ENCODE data around the gene REEP6.

REEP6 gene
- long read RNA-seq, transcript REEP6-201 (5 exons, 1,794 nt), result major isoform, 32 of 33 reads
- long read RNA-seq, partial matches to known transcripts, result 0 of 33 reads
- long read RNA-seq, other reads (novel, unspliced or antisense), result 1 of 33 reads

DNA sequence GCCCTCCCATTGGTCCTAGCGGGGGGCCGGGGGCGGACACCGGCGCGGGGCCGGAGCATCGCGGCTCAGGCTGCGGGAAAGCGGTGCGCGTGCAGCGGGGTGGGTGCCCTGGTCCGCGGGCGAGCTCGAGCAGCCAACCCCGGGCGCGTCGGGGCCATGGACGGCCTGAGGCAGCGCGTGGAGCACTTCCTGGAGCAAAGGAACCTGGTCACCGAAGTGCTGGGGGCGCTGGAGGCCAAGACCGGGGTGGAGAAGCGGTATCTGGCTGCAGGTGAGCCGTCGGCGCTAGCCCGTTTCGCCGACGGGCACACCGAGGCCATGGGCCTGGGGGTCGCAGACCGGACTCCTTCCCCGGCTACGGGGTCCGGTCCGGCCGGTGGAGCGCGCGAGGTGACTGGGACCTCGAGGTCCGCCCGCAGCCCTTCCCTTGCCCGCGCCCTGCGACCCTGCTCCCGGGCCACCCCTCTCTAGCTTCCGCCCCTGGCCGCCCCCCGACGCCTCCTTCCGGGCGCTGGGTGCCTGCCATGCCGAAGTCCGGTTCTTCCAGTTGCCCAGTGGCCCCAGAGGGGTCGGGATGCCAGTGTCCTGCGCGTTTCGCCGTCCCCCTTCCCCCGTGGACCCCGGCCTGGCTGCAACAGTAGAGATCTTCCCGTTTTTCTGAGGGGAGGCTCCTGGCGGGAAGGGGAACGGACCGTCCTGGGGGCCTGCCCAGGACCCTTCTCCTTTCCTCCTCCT is at the start of gene REEP6:
Gene REEP6, plus strand, starts transcription at position 68 of the 735 bp plus-strand sequence. Its CDS starts 89 bp downstream, at position 157.
- Histone ChIP-seq H3K27me3 (ENCODE audit: insufficient read depth, poor library complexity, severe bottlenecking) (peaks cover 8% of the 10 kb centered on the region), H3K4me3 (replicated peaks; ENCODE audit: insufficient read depth, low read length) (peak within 1 kb of the TSS; percentile 40), H3K27ac (replicated peaks) (peak within 1 kb of the TSS; percentile 54)
- TF ChIP-seq CTCF (IDR thresholded peaks at IDR 0.05; ENCODE audit: insufficient read depth, low read length), result no peak
- no peak for TF ChIP-seq POLR2AphosphoS5 (IDR thresholded peaks at IDR 0.05; ENCODE audit: low read depth)
- TF ChIP-seq SPI1 (IDR thresholded peaks at IDR 0.05; ENCODE audit: borderline replicate concordance, low read depth), result no peak
- TF ChIP-seq, protein P1, sequence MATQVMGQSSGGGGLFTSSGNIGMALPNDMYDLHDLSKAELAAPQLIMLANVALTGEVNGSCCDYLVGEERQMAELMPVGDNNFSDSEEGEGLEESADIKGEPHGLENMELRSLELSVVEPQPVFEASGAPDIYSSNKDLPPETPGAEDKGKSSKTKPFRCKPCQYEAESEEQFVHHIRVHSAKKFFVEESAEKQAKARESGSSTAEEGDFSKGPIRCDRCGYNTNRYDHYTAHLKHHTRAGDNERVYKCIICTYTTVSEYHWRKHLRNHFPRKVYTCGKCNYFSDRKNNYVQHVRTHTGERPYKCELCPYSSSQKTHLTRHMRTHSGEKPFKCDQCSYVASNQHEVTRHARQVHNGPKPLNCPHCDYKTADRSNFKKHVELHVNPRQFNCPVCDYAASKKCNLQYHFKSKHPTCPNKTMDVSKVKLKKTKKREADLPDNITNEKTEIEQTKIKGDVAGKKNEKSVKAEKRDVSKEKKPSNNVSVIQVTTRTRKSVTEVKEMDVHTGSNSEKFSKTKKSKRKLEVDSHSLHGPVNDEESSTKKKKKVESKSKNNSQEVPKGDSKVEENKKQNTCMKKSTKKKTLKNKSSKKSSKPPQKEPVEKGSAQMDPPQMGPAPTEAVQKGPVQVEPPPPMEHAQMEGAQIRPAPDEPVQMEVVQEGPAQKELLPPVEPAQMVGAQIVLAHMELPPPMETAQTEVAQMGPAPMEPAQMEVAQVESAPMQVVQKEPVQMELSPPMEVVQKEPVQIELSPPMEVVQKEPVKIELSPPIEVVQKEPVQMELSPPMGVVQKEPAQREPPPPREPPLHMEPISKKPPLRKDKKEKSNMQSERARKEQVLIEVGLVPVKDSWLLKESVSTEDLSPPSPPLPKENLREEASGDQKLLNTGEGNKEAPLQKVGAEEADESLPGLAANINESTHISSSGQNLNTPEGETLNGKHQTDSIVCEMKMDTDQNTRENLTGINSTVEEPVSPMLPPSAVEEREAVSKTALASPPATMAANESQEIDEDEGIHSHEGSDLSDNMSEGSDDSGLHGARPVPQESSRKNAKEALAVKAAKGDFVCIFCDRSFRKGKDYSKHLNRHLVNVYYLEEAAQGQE (IDR thresholded peaks at IDR 0.05; ENCODE audit: insufficient replicate concordance, low read depth), result no peak
- TF ChIP-seq GABPA (IDR thresholded peaks at IDR 0.05; ENCODE audit: low read depth), result no peak
- no peak for DNase-seq (ENCODE audit: low read depth in 1 of 2, low spot score in 1 of 2)

GRCh38 chr19:1441677-1442438 is 49.1 kb upstream of the REEP6 start:
- TF ChIP-seq, protein P1 (IDR thresholded peaks at IDR 0.05; ENCODE audit: insufficient replicate concordance, low read depth), result no peak
- TF ChIP-seq GABPA (IDR thresholded peaks at IDR 0.05; ENCODE audit: low read depth) (no peak), CTCF (IDR thresholded peaks at IDR 0.05; ENCODE audit: insufficient read depth, low read length) (no peak), POLR2AphosphoS5 (IDR thresholded peaks at IDR 0.05; ENCODE audit: low read depth) (0 out of 2 replicates have a peak, but pooled peaks have one; percentile 16), SPI1 (IDR thresholded peaks at IDR 0.05; ENCODE audit: borderline replicate concordance, low read depth) (no peak)
- no peak overlapping the region for H3K4me3 ChIP-seq (replicated peaks; ENCODE audit: insufficient read depth, low read length)
- H3K27me3 ChIP-seq (ENCODE audit: insufficient read depth, poor library complexity, severe bottlenecking), result peaks cover 7% of the 10 kb centered on the region
- H3K27ac ChIP-seq (replicated peaks), result no peak overlapping the region
- DNase-seq (ENCODE audit: low read depth in 1 of 2, low spot score in 1 of 2), result no peak

DNA sequence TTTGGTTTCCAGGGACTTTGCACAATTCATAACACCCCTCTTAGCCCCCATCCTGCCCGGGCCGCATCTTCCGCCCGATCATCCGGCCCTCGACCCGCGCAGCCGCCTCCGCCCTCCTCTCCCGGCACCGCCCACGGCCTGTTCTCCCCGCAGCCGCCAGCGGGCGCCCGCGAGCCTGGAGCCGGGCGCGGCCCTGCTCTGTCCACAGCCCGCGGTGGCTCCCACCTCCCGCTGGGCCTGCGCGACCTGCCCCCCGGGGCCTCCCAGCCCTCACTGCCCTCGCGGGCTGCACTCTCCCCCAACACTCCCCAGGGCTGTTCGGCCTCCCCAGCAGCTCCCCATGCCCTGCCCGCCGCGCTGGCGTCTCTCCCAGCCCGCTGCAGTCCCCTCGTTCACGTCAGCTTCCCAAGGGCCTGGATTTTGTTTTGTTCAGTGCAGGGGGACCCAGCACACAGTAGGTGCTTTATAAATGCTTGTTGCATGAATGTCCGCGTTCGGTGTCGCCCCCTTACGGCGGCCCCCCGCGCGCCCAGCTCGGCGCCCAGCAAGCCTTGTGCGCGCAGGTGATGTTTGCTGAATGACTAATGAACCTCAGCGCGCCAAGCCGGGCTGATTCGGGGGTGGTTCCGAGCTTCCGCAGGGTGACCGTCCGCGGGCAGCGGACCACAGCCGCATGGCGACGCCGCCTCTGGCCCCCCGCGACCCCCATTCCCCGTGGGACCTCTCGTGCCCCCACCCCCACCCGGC is 45.6 kb upstream of the REEP6 start:
- DNase-seq (ENCODE audit: low read depth in 1 of 2, low spot score in 1 of 2), result peak in 1 of 2 experiments; percentile 50
- Histone ChIP-seq H3K27me3 (ENCODE audit: insufficient read depth, poor library complexity, severe bottlenecking) (peaks cover 34% of the 10 kb centered on the region), H3K4me3 (replicated peaks; ENCODE audit: insufficient read depth, low read length) (no peak overlapping the region; the same call in 1 of the 2 replicates), H3K27ac (replicated peaks) (no peak overlapping the region)
- peak; percentile 41 for TF ChIP-seq CTCF (IDR thresholded peaks at IDR 0.05; ENCODE audit: insufficient read depth, low read length)
- no peak for TF ChIP-seq GABPA (IDR thresholded peaks at IDR 0.05; ENCODE audit: low read depth)
- no peak for TF ChIP-seq POLR2AphosphoS5 (IDR thresholded peaks at IDR 0.05; ENCODE audit: low read depth)

All from HL-60 (cell line).